ENCODE measurements around the gene DLX4. TPM values are rescaled to one million over a fixed set of nuclear protein-coding genes. Genes with fewer than 3 reads are reported as not detected.

The DLX4 gene
- not detected in 2 replicates for total RNA-seq (2014; rRNA removed; shearing (Covaris generic))

DNA sequence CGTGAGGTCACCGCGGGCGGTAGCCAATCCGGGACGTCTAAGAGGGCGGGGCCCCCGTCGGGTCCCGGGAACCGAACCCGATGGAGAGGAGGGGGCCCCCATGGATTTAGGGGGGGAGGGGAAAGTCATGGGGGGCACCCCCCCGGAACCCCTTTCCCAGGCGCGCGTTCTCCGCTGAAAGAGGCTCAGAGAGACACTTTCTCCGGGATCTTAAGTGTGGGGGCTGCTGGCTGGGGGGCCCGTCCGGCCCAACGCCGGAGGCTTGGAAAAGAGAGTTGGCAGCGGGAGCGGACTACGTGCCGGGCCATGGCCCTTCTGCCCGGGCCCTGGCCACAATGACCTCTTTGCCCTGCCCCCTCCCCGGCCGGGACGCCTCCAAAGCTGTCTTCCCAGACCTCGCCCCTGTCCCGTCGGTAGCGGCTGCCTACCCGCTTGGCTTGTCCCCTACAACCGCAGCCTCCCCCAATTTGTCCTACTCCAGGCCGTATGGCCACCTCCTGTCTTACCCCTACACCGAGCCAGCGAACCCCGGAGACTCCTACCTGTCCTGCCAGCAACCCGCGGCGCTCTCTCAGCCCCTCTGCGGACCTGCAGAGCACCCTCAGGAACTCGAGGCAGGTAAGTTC is at the start of gene DLX4:
Gene DLX4, plus strand, starts transcription at position 57 of the 626 bp plus-strand sequence. Its CDS starts 279 bp downstream, at position 336.
- no peak for DNase-seq (ENCODE audit: low read depth)

DNA sequence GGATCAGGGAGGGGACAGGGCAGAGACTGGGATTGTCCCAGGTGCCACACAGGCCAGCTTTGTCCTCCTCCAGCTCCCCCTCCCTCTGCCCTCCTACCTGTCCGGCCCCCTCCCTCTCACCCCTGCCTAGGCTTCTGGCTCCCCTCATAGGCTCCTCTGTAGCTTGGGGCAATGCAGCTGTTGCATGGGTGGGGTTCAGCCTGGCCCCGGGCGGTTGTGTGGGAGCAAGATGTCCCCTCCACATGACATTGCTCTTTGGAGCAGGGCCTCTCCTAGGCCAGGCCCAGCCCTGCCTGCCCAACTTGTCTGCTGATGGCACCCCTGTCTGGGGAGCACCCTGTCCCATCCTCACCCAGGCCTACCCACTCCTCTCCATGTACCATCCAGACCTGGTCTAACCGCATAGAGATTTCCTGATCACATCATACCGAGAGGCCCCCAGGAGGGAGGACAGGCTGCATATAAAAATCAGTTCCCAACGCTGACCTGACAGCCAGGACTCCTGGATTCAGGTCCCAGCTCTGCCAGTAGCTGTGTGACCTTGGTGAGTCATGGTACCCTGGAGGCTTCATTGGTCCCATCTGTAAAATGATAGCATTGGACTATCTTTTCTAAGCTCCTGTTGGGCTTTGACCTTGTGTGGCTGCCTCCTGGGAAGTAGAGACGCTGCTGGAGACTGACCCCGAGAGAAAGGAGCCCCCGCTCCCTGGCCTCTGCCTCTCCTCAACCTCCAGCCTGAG is 48.8 kb upstream of the DLX4 start:
- peak; percentile 44 for DNase-seq (ENCODE audit: low read depth)

GRCh38 chr17:49922095-49922494 is 46.9 kb upstream of the DLX4 start:
- DNase-seq (ENCODE audit: low read depth) = no peak

DNA sequence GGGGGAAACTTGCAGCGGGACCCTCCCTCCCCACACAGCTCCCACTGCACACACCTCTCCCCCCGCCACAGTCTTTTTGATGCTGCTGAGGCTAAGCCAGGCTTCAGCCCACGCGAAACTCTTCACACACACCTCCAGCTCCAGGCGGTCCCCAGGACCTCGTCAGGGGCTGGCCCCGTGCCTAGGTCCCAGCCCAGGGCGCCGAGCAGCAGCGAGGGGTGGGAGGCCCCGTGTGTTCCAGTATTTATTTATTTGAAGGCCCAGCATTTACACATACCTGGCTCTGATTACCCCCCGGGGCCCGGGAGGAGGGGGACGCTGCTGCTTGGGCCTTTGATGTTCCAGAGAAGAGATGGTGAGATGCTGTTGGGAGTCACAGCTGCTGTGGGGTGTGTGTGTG is 44.9 kb upstream of the DLX4 start:
- no peak for DNase-seq (ENCODE audit: low read depth)

DNA sequence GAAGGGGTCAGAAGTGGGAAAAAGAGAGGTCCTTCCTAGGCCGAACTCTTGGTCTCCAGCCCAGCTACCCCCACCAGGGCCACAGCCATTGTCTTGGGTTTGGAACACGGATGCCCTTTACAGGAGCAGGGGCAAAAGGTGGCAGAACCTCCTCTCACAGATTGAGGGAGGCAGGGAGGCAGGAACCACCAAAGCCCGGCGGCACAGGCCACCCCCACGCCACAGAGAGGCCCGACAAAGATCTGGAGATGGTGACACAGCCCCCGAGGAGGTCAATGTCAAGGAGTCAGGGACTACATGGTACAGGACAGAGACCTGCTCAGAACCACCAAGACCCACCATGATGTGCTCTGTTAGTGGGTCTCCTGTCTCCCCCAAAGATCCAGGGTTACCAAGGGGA is 44.4 kb upstream of the DLX4 start:
- no peak for DNase-seq (ENCODE audit: low read depth)

GRCh38 chr17:49925921-49926320 is 43.1 kb upstream of the DLX4 start:
- DNase-seq (ENCODE audit: low read depth) = peak; percentile 25

- DNase-seq (ENCODE audit: low read depth) = peak; percentile 75
Measured at GRCh38 chr17:49926886-49927285, 42.1 kb upstream of the DLX4 start.

GRCh38 chr17:49928126-49928800 is 40.7 kb upstream of the DLX4 start:
- DNase-seq (ENCODE audit: low read depth) = peak; percentile 75

- peak; percentile 79 for DNase-seq (ENCODE audit: low read depth)
Measured at GRCh38 chr17:49928837-49929475, 40.0 kb upstream of the DLX4 start.

DNA sequence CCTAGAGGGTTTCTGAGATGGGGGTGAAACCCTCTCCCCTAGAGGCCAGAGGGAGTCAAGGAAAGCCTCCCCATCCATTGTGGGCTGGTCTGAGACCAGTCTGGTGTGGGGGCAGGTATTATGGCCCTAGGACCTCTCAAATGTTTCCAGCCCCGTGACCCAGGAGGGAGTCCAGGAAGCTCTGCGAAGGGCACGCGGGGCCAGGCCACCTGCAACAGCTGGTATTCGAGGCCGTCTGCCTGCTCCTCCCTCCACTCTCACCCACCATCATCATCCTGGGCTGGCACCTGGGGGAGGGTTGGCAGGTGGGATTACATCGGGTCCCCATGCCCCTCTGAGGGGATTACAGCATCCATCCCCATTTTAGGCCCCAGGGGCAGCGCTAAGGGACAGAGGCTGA is 38.1 kb upstream of the DLX4 start:
- DNase-seq (ENCODE audit: low read depth) = no peak

- DNase-seq (ENCODE audit: low read depth) = no peak
Measured at GRCh38 chr17:49931416-49932137, 37.4 kb upstream of the DLX4 start.

DNA sequence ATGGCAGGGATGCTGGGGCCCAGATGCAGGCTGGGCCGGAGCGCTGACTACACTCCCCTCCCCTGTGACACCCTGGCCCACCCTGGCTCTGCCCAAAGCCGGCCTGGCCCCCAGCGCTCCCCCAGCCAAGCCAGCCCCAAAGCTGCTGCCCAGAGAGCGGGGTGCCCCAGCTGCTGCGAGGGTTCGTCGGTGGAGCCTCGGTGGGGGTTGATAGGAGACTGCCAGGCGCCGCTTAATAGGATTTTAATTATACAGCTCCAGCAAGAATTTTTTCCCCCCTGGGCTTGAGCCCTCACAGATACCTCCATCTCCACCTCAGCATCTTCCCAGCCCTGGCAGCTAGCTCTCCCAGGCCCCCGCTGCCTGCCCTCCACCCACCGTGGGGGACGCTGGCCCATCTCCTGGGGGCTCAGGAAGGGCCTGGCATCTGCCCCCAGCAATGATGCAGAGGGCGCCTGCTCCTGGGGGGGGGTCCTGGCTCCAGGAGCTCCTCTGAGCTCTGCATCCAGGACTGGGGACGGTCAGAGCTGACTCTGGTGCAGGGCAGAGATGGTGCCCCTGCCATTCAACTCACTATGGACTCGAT is 36.8 kb upstream of the DLX4 start:
- DNase-seq (ENCODE audit: low read depth) = no peak

- no peak for DNase-seq (ENCODE audit: low read depth)
Measured at GRCh38 chr17:49932901-49933300, 36.1 kb upstream of the DLX4 start.

DNA sequence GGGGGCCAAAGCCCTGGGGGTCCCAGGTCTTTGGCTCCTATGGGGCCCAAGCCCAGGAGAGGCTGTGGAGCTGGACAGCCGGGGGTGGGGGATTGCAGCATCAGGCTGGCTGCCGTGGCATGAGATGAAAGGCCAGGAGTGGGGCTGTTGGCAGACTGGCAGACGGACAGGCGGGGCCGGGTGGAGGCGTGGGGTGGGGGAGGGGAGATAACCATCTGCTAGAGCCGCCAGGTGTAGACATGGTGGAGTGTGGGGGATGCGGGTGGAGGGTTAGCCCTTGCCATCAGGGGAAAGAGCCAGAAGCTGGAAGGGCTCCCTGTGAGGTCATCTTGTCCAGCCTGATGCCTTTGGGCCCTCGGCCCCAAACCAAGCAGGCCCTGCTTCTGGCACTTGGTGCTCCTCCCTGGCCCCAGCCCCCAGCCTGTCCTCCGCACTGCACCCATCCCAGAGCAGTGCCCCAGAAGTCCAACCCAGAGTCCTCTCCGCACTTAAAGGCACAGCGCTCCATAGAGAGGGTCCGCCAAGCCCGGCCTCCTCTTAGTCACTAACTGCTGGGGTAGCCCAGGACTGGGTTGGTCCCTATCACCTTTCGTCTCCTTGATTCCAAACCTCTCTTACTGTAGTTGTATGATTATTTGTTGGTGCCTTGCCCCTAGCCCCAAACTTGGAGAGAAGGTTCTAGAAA is 33.3 kb upstream of the DLX4 start:
- DNase-seq (ENCODE audit: low read depth) = no peak

- no peak for DNase-seq (ENCODE audit: low read depth)
Measured at GRCh38 chr17:49936386-49936785, 32.6 kb upstream of the DLX4 start.

- DNase-seq (ENCODE audit: low read depth) = no peak
Measured at GRCh38 chr17:49939318-49939717, 29.7 kb upstream of the DLX4 start.

DNA sequence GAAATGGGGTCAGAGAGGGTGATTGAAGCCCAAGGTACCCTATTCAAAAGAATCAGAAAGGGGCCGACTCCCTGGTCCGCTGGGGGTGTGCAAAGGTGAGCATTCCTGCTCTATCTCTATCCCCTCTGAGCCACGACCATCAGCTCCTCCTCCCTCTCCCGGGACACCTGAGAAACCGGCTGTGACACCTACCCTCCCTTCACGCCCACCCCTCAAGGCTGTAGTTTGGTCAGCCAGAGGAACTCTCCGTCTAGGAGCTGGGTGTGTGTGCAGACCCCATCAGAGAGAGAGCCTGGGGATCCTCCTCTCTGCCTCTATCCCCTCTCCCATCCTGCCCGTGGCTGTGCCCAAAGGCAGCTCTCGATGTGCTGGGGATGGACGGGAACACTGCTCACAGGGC is 27.6 kb upstream of the DLX4 start:
- DNase-seq (ENCODE audit: low read depth) = no peak

GRCh38 chr17:49942947-49943346 is 26.0 kb upstream of the DLX4 start:
- DNase-seq (ENCODE audit: low read depth) = no peak

- DNase-seq (ENCODE audit: low read depth) = no peak
Measured at GRCh38 chr17:49944273-49944870, 24.6 kb upstream of the DLX4 start.

GRCh38 chr17:49946208-49946607 is 22.8 kb upstream of the DLX4 start:
- DNase-seq (ENCODE audit: low read depth) = no peak

All from RPMI7951 (cell line).